Measurements from ENCODE around the gene PITPNM3.

- TF ChIP-seq BRCA1 (IDR thresholded peaks at IDR 0.05; ENCODE audit: low read depth, low read length): no peak
- no peak for TF ChIP-seq JUND (IDR thresholded peaks at IDR 0.05; ENCODE audit: low read length)
- no peak for TF ChIP-seq CTCF (IDR thresholded peaks at IDR 0.05; ENCODE audit: control extremely low read depth in 1 of 3, insufficient read depth in 1 of 3, low read depth in 1 of 3, low read length in 3 of 3)
- TF ChIP-seq ATF2 (IDR thresholded peaks at IDR 0.05; ENCODE audit: low read length): no peak
- no peak for TF ChIP-seq MAX (IDR thresholded peaks at IDR 0.05)
- no peak for TF ChIP-seq NANOG (IDR thresholded peaks at IDR 0.05; ENCODE audit: insufficient read depth, low read depth, low read length, poor library complexity, severe bottlenecking)
- TF ChIP-seq ATF3 (IDR thresholded peaks at IDR 0.05; ENCODE audit: insufficient read depth, low read depth, low read length): no peak
- TF ChIP-seq SP4 (IDR thresholded peaks at IDR 0.05; ENCODE audit: low read length): no peak
Observed at GRCh38 chr17:6402258-6402657, 154.1 kb downstream of the PITPNM3 start.
